B cell (primary cell): ENCODE results near the gene AAR2.

Experiments
- EZH2 ChIP-seq: IDR thresholded peaks from 2 replicates; pipeline ENCODE4 v1.6.1; 2012; ENCODE audit warnings: borderline replicate concordance, low read depth, mild to moderate bottlenecking, moderate library complexity, low read length; ENCODE audit not compliant: insufficient read depth, poor library complexity, severe bottlenecking
- TF ChIP-seq, protein P1 (sequence below): fragments of 200-600 bp; IDR thresholded peaks from one replicate; pipeline ENCODE4 v1.8.0; 2022; ENCODE audit warnings: antibody characterized with exemption, mild to moderate bottlenecking

DNA sequence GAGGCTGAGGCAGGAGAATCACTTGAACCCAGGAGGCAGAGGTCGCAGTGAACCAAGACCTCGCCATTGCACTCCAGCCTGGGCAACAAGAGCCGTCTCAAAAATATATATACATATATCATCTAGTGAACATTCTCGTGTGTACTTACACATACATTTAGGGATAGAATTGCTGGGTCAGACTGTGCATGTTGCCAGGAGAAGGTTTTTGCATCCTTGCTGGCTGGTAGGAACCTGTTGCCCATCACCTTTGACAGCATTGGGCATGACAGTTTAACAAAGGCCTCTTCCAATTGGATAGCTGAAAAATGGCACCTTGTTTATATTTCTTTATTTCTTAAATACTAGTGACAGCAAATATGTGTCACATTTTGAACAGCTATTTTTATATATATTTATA lies 5.4 kb downstream of the AAR2 start:
- TF ChIP-seq EZH2 = no peak
- TF ChIP-seq, protein P1, sequence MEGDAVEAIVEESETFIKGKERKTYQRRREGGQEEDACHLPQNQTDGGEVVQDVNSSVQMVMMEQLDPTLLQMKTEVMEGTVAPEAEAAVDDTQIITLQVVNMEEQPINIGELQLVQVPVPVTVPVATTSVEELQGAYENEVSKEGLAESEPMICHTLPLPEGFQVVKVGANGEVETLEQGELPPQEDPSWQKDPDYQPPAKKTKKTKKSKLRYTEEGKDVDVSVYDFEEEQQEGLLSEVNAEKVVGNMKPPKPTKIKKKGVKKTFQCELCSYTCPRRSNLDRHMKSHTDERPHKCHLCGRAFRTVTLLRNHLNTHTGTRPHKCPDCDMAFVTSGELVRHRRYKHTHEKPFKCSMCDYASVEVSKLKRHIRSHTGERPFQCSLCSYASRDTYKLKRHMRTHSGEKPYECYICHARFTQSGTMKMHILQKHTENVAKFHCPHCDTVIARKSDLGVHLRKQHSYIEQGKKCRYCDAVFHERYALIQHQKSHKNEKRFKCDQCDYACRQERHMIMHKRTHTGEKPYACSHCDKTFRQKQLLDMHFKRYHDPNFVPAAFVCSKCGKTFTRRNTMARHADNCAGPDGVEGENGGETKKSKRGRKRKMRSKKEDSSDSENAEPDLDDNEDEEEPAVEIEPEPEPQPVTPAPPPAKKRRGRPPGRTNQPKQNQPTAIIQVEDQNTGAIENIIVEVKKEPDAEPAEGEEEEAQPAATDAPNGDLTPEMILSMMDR = no peak
